IMR-90 (cell line): ENCODE measurements around the gene PPDPF. TPM values are rescaled to one million over a fixed set of nuclear protein-coding genes. Genes with fewer than 3 reads are reported as not detected.
A peak's percentile ranks its signal among the peaks of the same experiment; 100 is the strongest.

Experiments used
- ATAC-seq: fragments of 200-7000 bp; cut with Tn5 transposase; 2 replicates; pipeline ENCODE4 v1.9.1; 2020; ENCODE audit warnings: low read depth, mild to moderate bottlenecking, moderate library complexity
- BruUV-seq: library from RNA; stranded (reverse); fragments of 400-500 nt; replicated peaks from 2 replicates; lab custom pipeline; 2021; lab: Mats Ljungman, UMichigan
- CTCF ChIA-PET: fragments of 300-600 bp; formaldehyde crosslinking; extraction: SDS; loops from one replicate; lab custom pipeline; 2021; ENCODE audit warnings: antibody characterized with exemption; lab: Yijun Ruan, JAX
- POLR2A ChIA-PET: fragments of 300-600 bp; sonication (Branson Sonifier 250); formaldehyde crosslinking; loops from one replicate; lab custom pipeline; 2022; ENCODE audit warnings: antibody characterized with exemption; ENCODE audit not compliant: unreplicated experiment; lab: Charles Lee
- DNase-seq: peaks from one replicate; pipeline ENCODE4 v3.0.0; 2013
- H2AFZ ChIP-seq: replicated peaks from 2 replicates; pipeline ENCODE3; 2013; ENCODE audit warnings: low read length, mild to moderate bottlenecking; ENCODE audit not compliant: poor library complexity
- H2AK5ac ChIP-seq: 2 replicates; pipeline ENCODE4 v1.6.1; 2013; ENCODE audit warnings: low read depth, low read length, inconsistent platforms
- H2AK9ac ChIP-seq: replicated peaks from 2 replicates; pipeline ENCODE3; 2013; ENCODE audit warnings: mild to moderate bottlenecking, low read depth, low read length, moderate library complexity; ENCODE audit not compliant: poor library complexity
- H2BK120ac ChIP-seq: 2 replicates; pipeline ENCODE4 v1.6.1; 2013; ENCODE audit warnings: low read depth, low read length, inconsistent platforms
- H2BK15ac ChIP-seq: 3 replicates; pipeline ENCODE4 v1.6.1; 2013; ENCODE audit warnings: low read depth, low read length, inconsistent platforms
- H2BK20ac ChIP-seq: 2 replicates; pipeline ENCODE4 v1.6.1; 2013; ENCODE audit warnings: low read depth, mild to moderate bottlenecking, inconsistent platforms, low read length, moderate library complexity
- H2BK5ac ChIP-seq: 2 replicates; pipeline ENCODE4 v1.6.1; 2013; ENCODE audit warnings: mild to moderate bottlenecking, low read depth, low read length, inconsistent platforms; ENCODE audit not compliant: poor library complexity, severe bottlenecking
- H3K14ac ChIP-seq: replicated peaks from 2 replicates; pipeline ENCODE4 v1.6.1; 2013; ENCODE audit warnings: low read depth, low read length, inconsistent platforms
- H3K18ac ChIP-seq: 2 replicates; pipeline ENCODE4 v1.6.1; 2013; ENCODE audit warnings: low read depth, low read length, control low read depth
- H3K23ac ChIP-seq: 2 replicates; pipeline ENCODE4 v1.6.1; 2013; ENCODE audit warnings: low read depth, low read length, inconsistent platforms
- H3K27ac ChIP-seq: 2 replicates; pipeline ENCODE4 v1.5.1; 2013; ENCODE audit warnings: mild to moderate bottlenecking, control low read depth, low read length; ENCODE audit not compliant: insufficient read depth
- H3K27me3 ChIP-seq: 2 replicates; pipeline ENCODE4 v1.6.1; 2013; ENCODE audit warnings: low read length; ENCODE audit not compliant: control insufficient read depth, insufficient read depth
- H3K36me3 ChIP-seq: 2 replicates; pipeline ENCODE4 v1.6.1; 2013; ENCODE audit warnings: low read length, mixed read lengths; ENCODE audit not compliant: control insufficient read depth, insufficient read depth
- H3K4ac ChIP-seq: 2 replicates; pipeline ENCODE4 v1.6.1; 2013; ENCODE audit warnings: low read depth, low read length, inconsistent platforms
- H3K4me1 ChIP-seq: 2 replicates; pipeline ENCODE4 v1.6.1; 2013; ENCODE audit warnings: low read length, mixed read lengths; ENCODE audit not compliant: control insufficient read depth, insufficient read depth
- H3K4me2 ChIP-seq: 2 replicates; pipeline ENCODE4 v1.6.1; 2013; ENCODE audit warnings: low read depth, mild to moderate bottlenecking, control low read depth, low read length, moderate library complexity
- H3K4me3 ChIP-seq: 2 replicates; pipeline ENCODE4 v1.5.1; 2013; ENCODE audit warnings: low read depth, mild to moderate bottlenecking, control low read depth, low read length, moderate library complexity; ENCODE audit not compliant: insufficient read depth
- H3K56ac ChIP-seq: 2 replicates; pipeline ENCODE4 v1.6.1; 2013; ENCODE audit warnings: low read length, inconsistent platforms; ENCODE audit not compliant: insufficient read depth; ENCODE audit errors: extremely low read depth
- H3K79me1 ChIP-seq, 2 experiments: 2 replicates each; pipeline ENCODE4 v1.6.1; 2013; ENCODE audit warnings: low read length in 2 of 2, inconsistent platforms in 1 of 2, low read depth in 1 of 2
- H3K9ac ChIP-seq: 2 replicates; pipeline ENCODE4 v1.6.1; 2013; ENCODE audit warnings: low read depth, low read length, control low read depth
- H3K9me1 ChIP-seq: 2 replicates; pipeline ENCODE4 v1.6.1; 2013; ENCODE audit warnings: low read length, inconsistent platforms; ENCODE audit not compliant: insufficient read depth
- H3K9me3 ChIP-seq: 2 replicates; pipeline ENCODE4 v1.6.1; 2013; ENCODE audit warnings: low read length; ENCODE audit not compliant: control insufficient read depth, insufficient read depth
- H4K20me1 ChIP-seq: 2 replicates; pipeline ENCODE4 v1.6.1; 2013; ENCODE audit warnings: low read length, inconsistent platforms; ENCODE audit not compliant: insufficient read depth
- H4K5ac ChIP-seq: 2 replicates; pipeline ENCODE4 v1.6.1; 2013; ENCODE audit warnings: mild to moderate bottlenecking, low read depth, low read length, control low read depth
- H4K8ac ChIP-seq, 2 experiments: 2 replicates each; pipeline ENCODE4 v1.6.1; 2013; ENCODE audit warnings: low read depth in 2 of 2, low read length in 2 of 2, control low read depth in 1 of 2, inconsistent platforms in 1 of 2
- H4K91ac ChIP-seq: 2 replicates; pipeline ENCODE4 v1.6.1; 2013; ENCODE audit warnings: low read depth, low read length, inconsistent platforms; ENCODE audit not compliant: insufficient read depth
- BHLHE40 ChIP-seq: fragments of 150-350 bp; IDR thresholded peaks from 2 replicates; pipeline ENCODE4 v1.6.1; 2016; ENCODE audit warnings: mild to moderate bottlenecking, low read depth, low read length
- FOS ChIP-seq: fragments of 150-350 bp; IDR thresholded peaks from 2 replicates; pipeline ENCODE4 v1.6.1; 2016; ENCODE audit warnings: low read depth, low read length
- MAFK ChIP-seq: IDR thresholded peaks from 2 replicates; pipeline ENCODE4 v1.6.1; 2012; ENCODE audit warnings: low read depth, low read length, improper control_type of control experiment
- WGBS, 2 experiments: methylation state at CpG; one replicate each; pipeline versions ENCODE4 v1.1.5 to v1.1.7; 2013; ENCODE audit warnings: missing lambda C conversion rate in 2 of 2; ENCODE audit not compliant: insufficient read length in 1 of 2; ENCODE audit errors: extremely low coverage in 2 of 2; 5-methylcytosine and 5-hydroxymethylcytosine counted together
- dilution Hi-C: fragments of 300-500 bp; cut with HindIII; formaldehyde crosslinking; loops from one replicate; pipeline ENCODE4 v1.14.3; 2018; ENCODE audit warnings: low sequenced_read_pairs; ENCODE audit not compliant: unreplicated experiment
- in situ Hi-C: fragments of 300-500 bp; cut with MboI; formaldehyde crosslinking; loops from 3 replicates; pipeline ENCODE4 v1.14.3; 2019; ENCODE audit warnings: low sequenced_read_pairs, inconsistent platforms, mixed read lengths
- intact Hi-C: fragments of 100-400 bp; cut with micrococcal nuclease; formaldehyde crosslinking; loops from 2 replicates; pipeline ENCODE4 v1.10.0; 2022
- polyA plus RNA-seq, 3 experiments: library from polyadenylated mRNA; depleted of rRNA; stranded (reverse); fragments of >200 nt; gene quantifications; 2 replicates each; pipeline ENCODE4 v1.2.3, GENCODE V29; 2012; ENCODE audit warnings: low replicate concordance in 1 of 3
- total RNA-seq: library from RNA; depleted of rRNA; stranded (reverse); fragments of >200 nt; gene quantifications from 2 replicates; pipeline ENCODE4 v1.2.3, GENCODE V29; 2012
- TF ChIP-seq, protein P1 (sequence below): fragments of 150-350 bp; IDR thresholded peaks from 2 replicates; pipeline ENCODE4 v1.6.1; 2017; ENCODE audit warnings: mild to moderate bottlenecking, antibody characterized with exemption, low read length, low read depth
- TF ChIP-seq, protein P2 (sequence below): conservative IDR thresholded peaks from 2 replicates; pipeline ENCODE4 v1.5.1; 2012; ENCODE audit warnings: mild to moderate bottlenecking, low read depth, low read length, improper control_type of control experiment

Gene PPDPF
- total and polyA plus RNA-seq, 2 of the 4 experiments (the other 2 are of a cell fraction): 12.9 to 171 TPM

DNA sequence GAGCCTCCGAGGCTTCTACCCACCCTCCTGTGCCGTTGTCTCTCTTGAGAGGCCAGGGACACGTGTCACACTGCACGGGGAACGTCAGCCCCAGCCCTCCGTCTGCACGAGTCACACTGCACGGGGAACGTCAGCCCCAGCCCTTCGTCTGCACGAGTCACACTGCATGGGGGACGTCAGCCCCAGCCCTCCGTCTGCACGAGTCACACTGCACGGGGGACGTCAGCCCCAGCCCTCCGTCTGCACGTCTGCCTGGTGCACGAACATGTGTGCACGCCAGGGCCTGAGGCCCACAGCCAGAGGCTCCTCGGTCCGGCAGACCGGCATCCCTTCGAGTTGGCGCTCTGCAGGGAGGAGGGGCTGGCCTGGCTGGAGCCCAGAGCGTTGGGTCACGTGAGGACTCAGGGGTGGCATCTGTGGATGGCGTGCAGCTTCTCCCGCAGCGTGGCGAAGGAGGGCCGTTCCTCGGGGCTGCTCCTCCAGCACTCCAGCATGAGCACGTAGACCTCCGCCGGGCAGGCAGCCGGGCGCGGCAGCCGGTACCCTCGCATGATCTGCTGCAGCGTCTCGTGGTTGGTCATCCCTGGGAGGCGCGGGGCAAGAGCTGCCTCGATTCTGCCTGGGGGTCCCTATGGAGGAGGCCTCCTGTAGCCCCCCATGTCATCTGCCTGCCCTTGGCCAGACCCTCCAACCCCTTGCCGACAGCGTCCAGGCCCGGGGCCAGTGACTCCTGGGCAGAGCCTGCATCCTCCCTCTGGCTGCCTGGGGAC lies 20.0 kb downstream of the PPDPF start:
- H2AK9ac ChIP-seq: peak overlapping the region; percentile 55
- TF ChIP-seq FOS (peak; percentile 62), BHLHE40 (peak; percentile 91), MAFK (no peak)
- TF ChIP-seq, protein P1, sequence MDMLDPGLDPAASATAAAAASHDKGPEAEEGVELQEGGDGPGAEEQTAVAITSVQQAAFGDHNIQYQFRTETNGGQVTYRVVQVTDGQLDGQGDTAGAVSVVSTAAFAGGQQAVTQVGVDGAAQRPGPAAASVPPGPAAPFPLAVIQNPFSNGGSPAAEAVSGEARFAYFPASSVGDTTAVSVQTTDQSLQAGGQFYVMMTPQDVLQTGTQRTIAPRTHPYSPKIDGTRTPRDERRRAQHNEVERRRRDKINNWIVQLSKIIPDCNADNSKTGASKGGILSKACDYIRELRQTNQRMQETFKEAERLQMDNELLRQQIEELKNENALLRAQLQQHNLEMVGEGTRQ: peak; percentile 49
- TF ChIP-seq, protein P2, sequence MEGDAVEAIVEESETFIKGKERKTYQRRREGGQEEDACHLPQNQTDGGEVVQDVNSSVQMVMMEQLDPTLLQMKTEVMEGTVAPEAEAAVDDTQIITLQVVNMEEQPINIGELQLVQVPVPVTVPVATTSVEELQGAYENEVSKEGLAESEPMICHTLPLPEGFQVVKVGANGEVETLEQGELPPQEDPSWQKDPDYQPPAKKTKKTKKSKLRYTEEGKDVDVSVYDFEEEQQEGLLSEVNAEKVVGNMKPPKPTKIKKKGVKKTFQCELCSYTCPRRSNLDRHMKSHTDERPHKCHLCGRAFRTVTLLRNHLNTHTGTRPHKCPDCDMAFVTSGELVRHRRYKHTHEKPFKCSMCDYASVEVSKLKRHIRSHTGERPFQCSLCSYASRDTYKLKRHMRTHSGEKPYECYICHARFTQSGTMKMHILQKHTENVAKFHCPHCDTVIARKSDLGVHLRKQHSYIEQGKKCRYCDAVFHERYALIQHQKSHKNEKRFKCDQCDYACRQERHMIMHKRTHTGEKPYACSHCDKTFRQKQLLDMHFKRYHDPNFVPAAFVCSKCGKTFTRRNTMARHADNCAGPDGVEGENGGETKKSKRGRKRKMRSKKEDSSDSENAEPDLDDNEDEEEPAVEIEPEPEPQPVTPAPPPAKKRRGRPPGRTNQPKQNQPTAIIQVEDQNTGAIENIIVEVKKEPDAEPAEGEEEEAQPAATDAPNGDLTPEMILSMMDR: no peak
- peak overlapping the region; percentile 33 for H2AFZ ChIP-seq
- no peaks in the 10 kb centered on the region for H4K20me1 ChIP-seq
- no peak overlapping the region for H3K4me3 ChIP-seq
- no TSS peak for BruUV-seq
- no peaks in the 10 kb centered on the region for H3K79me1 ChIP-seq
- no peak overlapping the region for H3K18ac ChIP-seq
- H3K9ac ChIP-seq: no peak overlapping the region
- no peak overlapping the region for H4K8ac ChIP-seq
- WGBS, 2 experiments: 47% methylated on average over 28 of the region's 49 CpGs; no CpG with 5 or more reads in 1 of the 2 experiments
- no peak overlapping the region for H2AK5ac ChIP-seq
- no peak overlapping the region for H2BK15ac ChIP-seq
- no peak for ATAC-seq
- H2BK20ac ChIP-seq: no peak overlapping the region
- no peak overlapping the region for H3K4ac ChIP-seq
- H4K91ac ChIP-seq: no peak overlapping the region
- H3K4me2 ChIP-seq: no peak overlapping the region
- no peak overlapping the region for H2BK120ac ChIP-seq
- H3K27ac ChIP-seq: no peak overlapping the region
- intact Hi-C loops: no loop called here
- dilution Hi-C loops: no loop called here
- H3K9me1 ChIP-seq: no peaks in the 10 kb centered on the region
- in situ Hi-C loops: no loop called here
- no peak overlapping the region for H2BK5ac ChIP-seq
- CTCF ChIA-PET: no interaction called here
- H3K36me3 ChIP-seq: no peaks in the 10 kb centered on the region
- H3K56ac ChIP-seq: no peak overlapping the region
- H3K4me1 ChIP-seq: peaks cover 3% of the 10 kb centered on the region; the same call in 1 of the 2 replicates
- H3K14ac ChIP-seq: no peak overlapping the region
- POLR2A ChIA-PET: no interaction called here
- DNase-seq: peak; percentile 50
- H3K9me3 ChIP-seq: no peaks in the 10 kb centered on the region
- H3K23ac ChIP-seq: no peak overlapping the region
- H4K5ac ChIP-seq: no peak overlapping the region; the same call in 1 of the 2 replicates
- H3K27me3 ChIP-seq: peaks cover 6% of the 10 kb centered on the region; the same call in 1 of the 2 replicates
